Skin of body (tissue), 3 donors: ENCODE results near the gene TSPAN10. TPM values are rescaled to one million over a fixed set of nuclear protein-coding genes. Genes with fewer than 3 reads are reported as not detected.

Source experiments
- DNase-seq: peaks from one replicate; lab custom pipeline; 2025; lab: John Stamatoyannopoulos, UW
- small RNA-seq: library from RNA; depleted of rRNA; stranded (forward); fragments of <200 nt; gene quantifications from one replicate; pipeline ENCODE3, GENCODE V24; 2014; ENCODE audit warnings: low replicate concordance
- total RNA-seq: library from RNA; depleted of rRNA; stranded (reverse); fragments of >200 nt; gene quantifications from one replicate; pipeline ENCODE4 v1.2.3, GENCODE V29; 2014

TSPAN10 gene
- total RNA-seq, 1 donor from 2014 or later = 1.2 TPM

DNA sequence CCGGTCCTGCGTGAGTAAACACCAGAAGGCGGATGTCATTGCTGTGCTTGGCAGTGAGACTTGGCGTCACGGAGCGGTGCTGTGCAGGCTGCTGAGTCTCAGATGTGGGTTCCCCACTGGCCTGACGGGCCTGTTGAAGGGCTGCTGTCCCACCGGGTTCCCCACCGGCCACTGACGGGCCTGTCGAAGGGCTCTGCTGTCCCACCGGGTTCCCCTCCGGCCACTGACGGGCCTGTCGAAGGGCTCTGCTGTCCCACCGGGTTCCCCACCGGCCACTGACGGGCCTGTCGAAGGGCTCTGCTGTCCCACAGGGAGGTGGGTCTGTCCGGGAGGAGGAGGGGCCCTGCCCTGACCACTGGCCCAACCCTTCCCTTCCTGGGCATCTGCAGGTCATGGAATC, 49.6 kb downstream of the TSPAN10 start:
- no peak for DNase-seq

DNA sequence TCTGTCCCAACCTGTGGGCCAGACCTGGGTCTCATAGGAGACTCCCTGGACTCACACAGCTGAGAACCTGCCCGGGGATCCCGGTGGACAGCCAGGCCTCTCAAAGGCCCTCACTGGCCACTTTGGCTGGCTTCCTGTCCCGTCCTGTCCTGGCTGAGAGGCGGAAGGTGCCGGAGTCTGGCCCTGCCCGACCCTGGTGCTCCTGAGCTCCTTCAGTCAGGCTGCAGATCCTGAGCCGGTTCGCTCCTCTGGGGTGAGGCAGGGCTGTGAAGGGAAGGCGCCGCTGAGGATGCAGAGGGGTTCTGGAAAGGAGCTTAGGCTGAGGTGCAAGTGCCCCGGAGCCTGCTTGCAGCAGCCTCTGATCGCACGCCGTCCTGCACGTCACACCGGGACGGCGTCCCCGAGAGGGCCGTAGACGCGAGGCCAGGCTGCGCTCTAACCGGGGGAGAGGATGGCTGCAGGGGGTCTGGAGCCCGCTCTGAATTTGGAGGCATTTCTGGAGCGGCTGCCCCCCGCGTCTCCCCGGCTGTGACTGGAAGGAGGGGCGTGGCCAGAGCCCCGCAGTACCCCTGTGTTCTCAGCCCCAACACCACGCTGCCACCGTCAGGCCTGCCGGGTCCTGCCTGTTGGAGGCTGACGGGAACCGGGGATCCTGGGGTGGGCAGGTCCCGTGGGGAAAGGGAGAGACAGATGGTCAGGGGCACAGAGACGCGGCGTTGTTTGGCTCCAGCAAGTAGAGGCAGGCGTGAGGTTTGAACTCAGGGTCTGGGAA, 51.0 kb downstream of the TSPAN10 start:
- no peak for DNase-seq

DNA sequence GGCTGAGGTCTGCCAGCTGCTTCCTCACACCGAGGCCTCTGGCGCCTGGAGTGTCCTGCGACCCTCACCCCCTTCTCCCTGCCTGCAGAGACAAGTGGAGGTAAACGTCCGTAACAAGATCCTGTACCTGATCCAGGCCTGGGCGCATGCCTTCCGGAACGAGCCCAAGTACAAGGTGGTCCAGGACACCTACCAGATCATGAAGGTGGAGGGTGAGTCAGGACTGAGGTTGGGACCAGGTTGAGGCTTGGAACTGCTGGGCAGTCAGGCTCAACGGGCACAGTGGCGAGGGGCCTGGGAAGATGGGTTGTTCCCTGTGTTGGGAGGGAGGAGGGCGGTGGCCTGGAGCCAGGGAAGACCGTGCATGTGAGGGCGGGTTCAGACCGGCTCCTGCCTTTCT, 51.6 kb downstream of the TSPAN10 start:
- DNase-seq = no peak

DNA sequence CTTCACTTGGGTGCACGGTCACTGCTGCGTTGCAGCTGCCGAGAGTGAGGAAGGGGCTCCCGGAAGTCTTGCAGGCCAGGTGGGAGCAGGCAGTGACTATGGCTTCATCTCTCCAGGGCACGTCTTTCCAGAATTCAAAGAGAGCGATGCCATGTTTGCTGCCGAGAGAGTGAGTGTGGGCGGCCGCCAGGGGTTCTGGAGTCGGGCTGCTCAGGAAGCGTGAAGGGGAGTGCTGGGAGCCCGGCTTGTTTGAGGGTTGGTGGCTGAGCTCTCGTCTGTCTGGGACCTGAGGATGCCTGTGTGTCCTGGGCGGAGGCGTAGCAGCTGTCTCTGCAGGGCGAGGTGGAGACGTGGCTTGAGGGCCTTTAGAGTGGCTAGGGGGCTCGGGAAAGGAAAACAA, 53.1 kb downstream of the TSPAN10 start:
- no peak for DNase-seq

DNA sequence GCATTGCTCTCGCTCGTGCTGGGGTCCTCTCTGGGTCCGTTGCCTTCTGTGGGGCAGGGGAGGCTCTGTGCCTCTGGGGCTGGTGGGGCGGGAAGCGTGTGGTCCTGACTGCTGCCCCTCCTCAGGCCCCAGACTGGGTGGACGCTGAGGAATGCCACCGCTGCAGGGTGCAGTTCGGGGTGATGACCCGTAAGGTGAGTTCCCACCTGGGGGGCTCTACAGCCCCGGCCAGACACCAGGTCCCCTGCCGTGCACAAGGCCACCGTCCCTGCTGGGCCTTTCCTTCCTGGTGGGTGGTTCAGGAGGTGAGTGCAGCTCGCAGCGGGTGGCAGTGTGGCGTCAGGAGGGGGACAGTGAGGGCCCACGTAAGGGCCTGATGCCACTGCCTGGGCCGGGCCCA, 53.6 kb downstream of the TSPAN10 start:
- DNase-seq = no peak

DNA sequence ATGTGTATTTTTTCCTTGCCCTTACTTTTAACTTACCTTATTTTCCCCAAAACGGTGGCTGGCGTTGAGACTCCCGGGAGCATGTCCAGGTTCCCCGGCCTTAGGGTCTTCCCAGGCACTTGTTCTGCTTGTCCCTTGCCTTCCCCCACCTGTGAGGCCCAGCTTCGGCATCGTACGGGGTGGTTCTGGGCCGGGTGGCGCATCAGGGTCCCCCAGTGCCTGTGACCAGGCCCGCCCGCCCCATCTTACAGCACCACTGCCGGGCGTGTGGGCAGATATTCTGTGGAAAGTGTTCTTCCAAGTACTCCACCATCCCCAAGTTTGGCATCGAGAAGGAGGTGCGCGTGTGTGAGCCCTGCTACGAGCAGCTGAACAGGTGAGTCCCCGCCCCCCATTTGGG, 54.2 kb downstream of the TSPAN10 start:
- no peak for DNase-seq

DNA sequence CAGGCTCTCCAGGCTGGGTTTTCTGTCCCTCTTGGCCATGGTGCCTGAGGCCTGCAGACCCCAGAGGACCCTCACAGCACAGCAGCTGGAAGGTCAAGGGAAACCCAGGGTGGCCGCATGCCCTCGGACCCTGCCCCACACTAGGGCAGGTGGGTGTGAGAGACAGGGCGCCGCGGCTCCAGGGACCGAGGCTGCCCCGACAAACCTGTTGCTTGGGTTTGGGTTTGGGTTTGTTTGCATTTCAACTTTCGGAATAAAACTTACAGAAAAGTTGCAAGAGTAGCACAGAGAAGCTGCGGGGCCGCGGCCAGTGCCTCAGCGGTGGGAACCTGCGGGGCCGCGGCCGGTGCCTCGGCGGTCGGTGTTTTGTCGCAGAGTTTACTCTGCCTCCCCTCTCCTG, 54.6 kb downstream of the TSPAN10 start:
- no peak for DNase-seq

DNA sequence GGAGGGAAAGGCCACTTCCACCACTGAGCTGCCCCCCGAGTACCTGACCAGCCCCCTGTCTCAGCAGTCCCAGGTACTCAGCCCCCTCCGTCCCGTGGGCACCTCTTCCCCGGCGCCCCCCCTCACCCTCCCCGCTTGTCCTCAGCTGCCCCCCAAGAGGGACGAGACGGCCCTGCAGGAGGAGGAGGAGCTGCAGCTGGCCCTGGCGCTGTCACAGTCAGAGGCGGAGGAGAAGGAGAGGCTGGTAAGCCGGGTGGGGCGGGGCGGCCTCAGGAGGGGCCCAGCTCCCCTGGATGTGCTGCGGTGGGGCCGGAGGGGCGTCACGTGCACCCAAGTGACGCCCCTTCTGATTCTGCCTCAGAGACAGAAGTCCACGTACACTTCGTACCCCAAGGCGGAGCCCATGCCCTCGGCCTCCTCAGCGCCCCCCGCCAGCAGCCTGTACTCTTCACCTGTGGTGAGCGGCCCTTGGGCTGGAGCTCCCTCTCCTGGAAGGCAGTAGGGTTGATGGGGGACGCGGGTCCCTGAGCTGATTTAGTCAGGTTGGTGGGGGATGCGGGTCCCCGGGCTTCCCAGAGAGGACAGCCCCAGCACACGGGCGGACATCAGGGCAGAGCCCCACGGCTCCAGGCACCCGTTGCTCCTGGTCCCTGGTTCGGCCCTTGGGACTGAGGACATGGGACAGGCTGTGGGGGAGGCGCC, 56.7 kb downstream of the TSPAN10 start:
- no peak for DNase-seq

DNA sequence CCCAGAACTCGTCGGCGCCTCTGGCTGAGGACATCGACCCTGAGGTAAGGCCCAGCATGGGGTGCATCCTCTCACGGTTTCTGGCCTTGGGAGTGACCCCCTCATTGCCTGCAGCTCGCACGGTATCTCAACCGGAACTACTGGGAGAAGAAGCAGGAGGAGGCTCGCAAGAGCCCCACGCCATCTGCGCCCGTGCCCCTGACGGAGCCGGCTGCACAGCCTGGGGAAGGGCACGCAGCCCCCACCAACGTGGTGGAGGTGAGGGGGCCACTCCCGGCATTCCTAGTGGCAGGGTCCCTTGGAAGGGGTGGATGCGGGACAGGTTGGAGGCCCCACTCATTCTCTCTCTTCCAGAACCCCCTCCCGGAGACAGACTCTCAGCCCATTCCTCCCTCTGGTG, 57.8 kb downstream of the TSPAN10 start:
- DNase-seq = no peak

DNA sequence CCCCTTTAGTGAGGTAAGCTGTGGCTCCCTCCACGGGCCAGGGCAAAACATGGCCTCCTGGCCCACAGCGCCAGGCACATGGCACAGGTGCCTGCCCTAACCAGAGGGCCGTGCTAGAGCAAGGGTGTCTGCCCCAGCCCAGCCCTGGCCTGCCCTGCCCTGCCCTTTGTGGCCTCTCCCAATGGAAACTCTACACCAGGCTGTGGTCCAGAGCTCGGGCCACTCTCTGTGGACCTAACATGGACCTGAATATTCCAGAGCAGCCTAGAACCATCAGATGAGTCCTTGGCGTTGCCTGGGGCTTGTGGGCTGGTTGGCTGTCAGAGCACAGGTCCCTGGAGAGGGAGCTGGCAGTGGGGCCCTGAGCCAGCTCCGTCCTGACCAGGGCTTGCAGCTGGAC, 58.2 kb downstream of the TSPAN10 start:
- DNase-seq = no peak

DNA sequence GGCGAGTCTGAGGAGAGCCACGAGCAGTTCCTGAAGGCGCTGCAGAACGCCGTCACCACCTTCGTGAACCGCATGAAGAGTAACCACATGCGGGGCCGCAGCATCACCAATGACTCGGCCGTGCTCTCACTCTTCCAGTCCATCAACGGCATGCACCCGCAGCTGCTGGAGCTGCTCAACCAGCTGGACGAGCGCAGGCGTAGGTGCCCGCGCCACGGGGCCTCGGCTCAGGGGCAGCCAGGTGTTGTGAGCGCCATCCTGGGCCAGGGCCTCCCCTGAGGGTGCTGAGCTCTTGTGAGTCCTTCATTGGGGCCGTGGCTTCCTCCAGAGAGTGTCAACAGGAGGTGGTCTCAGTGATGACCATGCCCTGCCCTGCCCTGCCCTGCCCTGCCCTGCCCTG, 58.8 kb downstream of the TSPAN10 start:
- no peak for DNase-seq

DNA sequence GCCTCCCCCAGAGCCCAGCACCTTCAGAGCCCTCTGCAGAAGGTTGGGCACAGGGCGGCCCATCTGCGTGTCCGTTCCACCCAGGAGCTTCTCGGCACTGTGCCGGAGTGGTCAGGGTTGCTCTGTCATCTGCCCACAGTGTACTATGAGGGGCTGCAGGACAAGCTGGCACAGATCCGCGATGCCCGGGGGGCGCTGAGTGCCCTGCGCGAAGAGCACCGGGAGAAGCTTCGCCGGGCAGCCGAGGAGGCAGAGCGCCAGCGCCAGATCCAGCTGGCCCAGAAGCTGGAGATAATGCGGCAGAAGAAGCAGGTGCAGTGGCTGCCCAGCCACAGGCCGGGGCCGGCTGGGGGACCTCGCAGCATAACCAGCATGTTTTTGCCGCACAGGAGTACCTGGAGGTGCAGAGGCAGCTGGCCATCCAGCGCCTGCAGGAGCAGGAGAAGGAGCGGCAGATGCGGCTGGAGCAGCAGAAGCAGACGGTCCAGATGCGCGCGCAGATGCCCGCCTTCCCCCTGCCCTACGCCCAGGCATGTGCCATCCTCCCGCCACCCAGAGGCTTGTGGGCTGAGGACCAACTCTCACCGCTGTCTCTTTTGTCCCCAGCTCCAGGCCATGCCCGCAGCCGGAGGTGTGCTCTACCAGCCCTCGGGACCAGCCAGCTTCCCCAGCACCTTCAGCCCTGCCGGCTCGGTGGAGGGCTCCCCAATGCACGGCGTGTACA, 59.4 kb downstream of the TSPAN10 start:
- DNase-seq = no peak

DNA sequence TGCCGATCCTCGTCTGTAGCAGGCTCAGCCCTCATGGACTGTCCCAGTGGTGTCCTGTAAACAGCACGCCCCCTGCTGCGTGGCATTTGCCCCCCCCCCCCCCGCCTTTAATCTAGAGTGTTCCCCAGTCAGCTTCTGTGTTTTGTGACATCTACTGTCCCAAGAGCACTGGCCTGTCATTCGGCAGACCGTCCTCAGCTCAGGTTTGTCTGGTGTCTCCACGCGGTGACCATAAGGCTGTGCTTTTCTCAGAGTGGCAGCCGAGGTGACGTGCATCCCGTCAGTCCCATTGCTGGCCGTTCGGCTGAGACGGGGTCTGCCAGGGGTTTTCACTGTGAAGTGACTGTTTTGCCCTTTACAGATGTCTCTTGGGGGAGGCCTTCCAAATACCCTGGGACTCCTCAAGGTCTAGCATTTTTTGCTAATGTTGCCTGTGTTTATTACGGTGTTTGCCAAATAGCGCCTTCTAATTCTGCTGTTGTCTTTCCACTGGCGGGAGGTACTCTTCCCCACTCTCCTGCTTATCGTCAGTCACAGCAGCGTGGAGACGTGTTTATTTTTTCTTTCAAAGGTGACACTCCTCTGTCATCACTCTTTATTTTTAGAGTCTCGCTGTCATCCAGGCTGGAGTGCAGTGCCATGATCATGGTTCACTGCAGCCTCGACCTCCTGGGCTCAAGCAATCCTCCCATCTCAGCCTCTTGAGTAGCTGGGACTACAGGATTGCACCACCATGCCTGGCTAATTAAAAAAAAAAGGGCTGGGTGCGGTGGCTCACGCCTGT, 60.5 kb downstream of the TSPAN10 start:
- DNase-seq = no peak

Small RNA genes lying within 50 kb of the gene (small RNA-seq; reads per million reads assigned to genes)
- not detected for gene MIR6786

Other genes with a start within 250 kb of the TSPAN10 start
- 9.5 TPM for gene BAHCC1, start 241.7 kb upstream of the TSPAN10 start, total RNA-seq
- 2,123 TPM for gene ACTG1, start 124.4 kb upstream of the TSPAN10 start, total RNA-seq
- 0.99 TPM for gene FSCN2, start 108.8 kb upstream of the TSPAN10 start, total RNA-seq
- gene FAAP100, start 84.8 kb upstream of the TSPAN10 start, total RNA-seq = 12.4 TPM
- gene NPLOC4, start 84 bp upstream of the TSPAN10 start, total RNA-seq = 35.4 TPM
- 0.49 TPM for gene PDE6G, start 19.3 kb downstream of the TSPAN10 start, total RNA-seq
- 8.5 TPM for gene OXLD1, start 29.4 kb downstream of the TSPAN10 start, total RNA-seq
- gene CCDC137, start 29.5 kb downstream of the TSPAN10 start, total RNA-seq = 5.9 TPM
- 32.1 TPM for gene ARL16, start 46.6 kb downstream of the TSPAN10 start, total RNA-seq
- 36.6 TPM for gene HGS, start 46.8 kb downstream of the TSPAN10 start, total RNA-seq
- 9.2 TPM for gene MRPL12, start 66.2 kb downstream of the TSPAN10 start, total RNA-seq
- gene SLC25A10, start 75.1 kb downstream of the TSPAN10 start, total RNA-seq = 7.1 TPM
- not detected for gene GCGR, start 167.0 kb downstream of the TSPAN10 start, total RNA-seq
- gene MCRIP1, start 196.1 kb downstream of the TSPAN10 start, total RNA-seq = 35.6 TPM
- gene PPP1R27, start 197.9 kb downstream of the TSPAN10 start, total RNA-seq = 10.0 TPM
- 208 TPM for gene P4HB, start 223.3 kb downstream of the TSPAN10 start, total RNA-seq
- 51.6 TPM for gene ARHGDIA, start 234.1 kb downstream of the TSPAN10 start, total RNA-seq